Measurements from ENCODE around the gene GPR152.

DNA sequence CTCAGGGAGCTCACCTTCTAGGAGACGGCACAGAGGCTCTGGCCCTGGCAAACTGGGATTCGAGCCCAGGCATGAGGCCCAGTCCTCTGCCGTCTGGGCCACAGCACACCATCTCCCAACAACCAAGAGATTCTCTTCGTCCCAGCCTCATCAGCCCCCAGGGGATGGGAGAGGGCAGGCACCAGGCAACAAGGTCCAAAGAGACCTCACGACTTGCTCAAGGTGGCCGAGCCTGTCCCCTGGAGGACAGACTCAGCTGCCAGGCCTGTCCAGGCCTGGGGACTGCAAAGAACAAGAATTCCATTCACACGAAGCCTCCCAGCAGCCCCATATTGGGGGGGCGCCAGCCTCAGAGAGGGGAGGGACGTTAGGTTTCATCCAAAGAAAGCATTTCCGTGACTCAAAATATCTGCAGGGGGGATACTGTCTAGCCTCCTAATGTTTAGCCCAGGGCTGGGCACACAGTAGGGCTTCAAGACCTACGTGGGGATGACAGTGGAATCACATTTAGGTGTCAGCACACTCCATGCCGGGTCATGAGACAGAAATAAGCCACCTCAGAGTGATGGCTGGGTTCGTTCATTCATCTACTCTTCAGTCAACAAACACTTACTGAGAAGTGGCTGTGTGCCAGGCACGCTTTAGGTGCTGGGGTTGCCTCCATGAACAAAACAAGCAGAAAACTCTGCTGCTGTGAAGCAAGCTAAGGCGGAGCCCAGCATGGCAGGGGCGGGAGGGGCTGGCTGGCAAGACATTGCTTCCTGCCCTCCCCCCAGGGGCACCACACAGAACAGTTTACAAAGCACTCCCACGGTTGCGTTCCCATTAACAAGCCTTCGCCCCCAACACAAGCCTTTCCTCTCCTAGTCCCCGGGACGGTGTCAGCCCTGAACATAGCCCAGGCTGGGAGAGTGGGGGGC lies 35.9 kb downstream of the GPR152 start:
- TF ChIP-seq, protein P1, sequence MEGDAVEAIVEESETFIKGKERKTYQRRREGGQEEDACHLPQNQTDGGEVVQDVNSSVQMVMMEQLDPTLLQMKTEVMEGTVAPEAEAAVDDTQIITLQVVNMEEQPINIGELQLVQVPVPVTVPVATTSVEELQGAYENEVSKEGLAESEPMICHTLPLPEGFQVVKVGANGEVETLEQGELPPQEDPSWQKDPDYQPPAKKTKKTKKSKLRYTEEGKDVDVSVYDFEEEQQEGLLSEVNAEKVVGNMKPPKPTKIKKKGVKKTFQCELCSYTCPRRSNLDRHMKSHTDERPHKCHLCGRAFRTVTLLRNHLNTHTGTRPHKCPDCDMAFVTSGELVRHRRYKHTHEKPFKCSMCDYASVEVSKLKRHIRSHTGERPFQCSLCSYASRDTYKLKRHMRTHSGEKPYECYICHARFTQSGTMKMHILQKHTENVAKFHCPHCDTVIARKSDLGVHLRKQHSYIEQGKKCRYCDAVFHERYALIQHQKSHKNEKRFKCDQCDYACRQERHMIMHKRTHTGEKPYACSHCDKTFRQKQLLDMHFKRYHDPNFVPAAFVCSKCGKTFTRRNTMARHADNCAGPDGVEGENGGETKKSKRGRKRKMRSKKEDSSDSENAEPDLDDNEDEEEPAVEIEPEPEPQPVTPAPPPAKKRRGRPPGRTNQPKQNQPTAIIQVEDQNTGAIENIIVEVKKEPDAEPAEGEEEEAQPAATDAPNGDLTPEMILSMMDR (conservative IDR thresholded peaks at IDR 0.05 in 1 of 2, IDR thresholded peaks at IDR 0.05 in 1 of 2; ENCODE audit: extremely low read depth in 1 of 2, insufficient read depth in 1 of 2, low read depth in 1 of 2, low read length in 2 of 2) = no peak
- TF ChIP-seq EZH2 (IDR thresholded peaks at IDR 0.05; ENCODE audit: borderline replicate concordance, low read length) = no peak
